OCI-LY3 (cell line): Measurements from ENCODE around the gene SLC22A3.
"Not testable (repeated sequence)": the region's sequence is repeated elsewhere in the genome, so short reads cannot be mapped to it uniquely, and the experiment has no call there.

Source experiments
- H2AFZ ChIP-seq: fragments of 200-600, 300-600 bp; shearing (Covaris generic); 2 replicates; pipeline ENCODE4 v1.6.0; 2014; ENCODE audit warnings: antibody characterized with exemption, low read depth, low read length
- H3K27ac ChIP-seq: fragments of 200-600, 300-600 bp; sonication (generic); 2 replicates; pipeline ENCODE4 v1.5.1; 2014; ENCODE audit warnings: mild to moderate bottlenecking, low read length, moderate library complexity, mixed read lengths
- H3K27me3 ChIP-seq: fragments of 200-600, 300-600 bp; sonication (generic); 2 replicates; pipeline ENCODE4 v1.6.1; 2014; ENCODE audit warnings: low read depth, low read length, mixed read lengths
- H3K36me3 ChIP-seq: fragments of 200-600, 300-600 bp; sonication (generic); replicated peaks from 2 replicates; pipeline ENCODE3; 2014; ENCODE audit warnings: low read depth, low read length, mixed read lengths
- H3K4me1 ChIP-seq: fragments of 300-600, 200-600 bp; sonication (generic); 2 replicates; pipeline ENCODE4 v1.6.1; 2014; ENCODE audit warnings: low read length, mixed read lengths
- H3K4me2 ChIP-seq: fragments of 200-600, 300-600 bp; sonication (generic); 2 replicates; pipeline ENCODE4 v1.6.1; 2014; ENCODE audit warnings: low read length, mixed read lengths
- H3K4me3 ChIP-seq: fragments of 300-600, 200-600 bp; sonication (generic); 2 replicates; pipeline ENCODE4 v1.5.1; 2014; ENCODE audit warnings: antibody characterized with exemption, mild to moderate bottlenecking, low read length, moderate library complexity
- H3K79me2 ChIP-seq: fragments of 300-600, 200-600 bp; shearing (Covaris generic); 2 replicates; pipeline ENCODE4 v1.6.1; 2014; ENCODE audit warnings: mild to moderate bottlenecking, low read length, mixed read lengths
- H3K9ac ChIP-seq: fragments of 300-600, 200-600 bp; shearing (Covaris generic); 2 replicates; pipeline ENCODE4 v1.6.0; 2014; ENCODE audit warnings: mild to moderate bottlenecking, low read length, moderate library complexity
- H3K9me3 ChIP-seq: fragments of 200-600, 300-600 bp; shearing (Covaris generic); 2 replicates; pipeline ENCODE4 v1.6.1; 2014; ENCODE audit warnings: low read length, mixed read lengths; ENCODE audit not compliant: insufficient read depth
- H4K20me1 ChIP-seq: fragments of 200-600, 300-600 bp; sonication (generic); 2 replicates; pipeline ENCODE4 v1.6.1; 2016; ENCODE audit warnings: low read length, mixed read lengths; ENCODE audit not compliant: insufficient read depth
- CTCF ChIP-seq: fragments of 200-600, 300-600 bp; sonication (generic); IDR thresholded peaks from 2 replicates; pipeline ENCODE4 v1.5.1; 2014; ENCODE audit warnings: antibody characterized with exemption, low read length, low read depth
- EZH2phosphoT487 ChIP-seq: fragments of 200-600 bp; shearing (Covaris generic); IDR thresholded peaks from 2 replicates; pipeline ENCODE4 v1.6.1; 2018; ENCODE audit warnings: antibody characterized with exemption, mixed run types, low read depth

SLC22A3 gene

GRCh38 chr6:160368670-160369069, 20.5 kb downstream of the SLC22A3 start:
- Histone ChIP-seq H3K9ac (no peak overlapping the region), H3K4me2 (no peak overlapping the region), H3K4me3 (no peak overlapping the region), H3K36me3 (no peaks in the 10 kb centered on the region), H4K20me1 (no peaks in the 10 kb centered on the region), H3K27me3 (no peaks in the 10 kb centered on the region), H3K9me3 (no peaks in the 10 kb centered on the region), H3K79me2 (no peaks in the 10 kb centered on the region), H3K27ac (no peak overlapping the region), H3K4me1 (no peaks in the 10 kb centered on the region), H2AFZ (no peak overlapping the region)
- no peak for TF ChIP-seq CTCF
- TF ChIP-seq EZH2phosphoT487 = no peak

GRCh38 chr6:160373601-160374000, 25.4 kb downstream of the SLC22A3 start:
- not testable (repeated sequence) for H3K4me2 ChIP-seq, H3K27ac ChIP-seq, H3K9ac ChIP-seq, H3K79me2 ChIP-seq, H2AFZ ChIP-seq, H3K4me1 ChIP-seq, H3K36me3 ChIP-seq, H3K27me3 ChIP-seq, H3K4me3 ChIP-seq, H4K20me1 ChIP-seq, H3K9me3 ChIP-seq

GRCh38 chr6:160374836-160375560, 26.8 kb downstream of the SLC22A3 start:
- Histone ChIP-seq H2AFZ (no peak overlapping the region), H3K79me2 (no peaks in the 10 kb centered on the region)

GRCh38 chr6:160375561-160375949, 27.4 kb downstream of the SLC22A3 start:
- Histone ChIP-seq H2AFZ (no peak overlapping the region), H3K27ac (no peak overlapping the region), H3K4me1 (no peaks in the 10 kb centered on the region), H3K27me3 (0 out of 2 replicates have a peak, but pooled peaks cover 3% of the 10 kb centered on the region), H4K20me1 (no peaks in the 10 kb centered on the region), H3K4me3 (no peak overlapping the region), H3K9ac (no peak overlapping the region), H3K79me2 (no peaks in the 10 kb centered on the region), H3K9me3 (no peaks in the 10 kb centered on the region), H3K4me2 (no peak overlapping the region), H3K36me3 (no peaks in the 10 kb centered on the region)
- TF ChIP-seq EZH2phosphoT487 (no peak), CTCF (no peak)

More at GRCh38 chr6:160374836-160375560, 26.8 kb downstream of the SLC22A3 start:
- TF ChIP-seq EZH2phosphoT487 (no peak), CTCF (no peak)
- no peaks in the 10 kb centered on the region for H4K20me1 ChIP-seq
- 0 out of 2 replicates have a peak, but pooled peaks cover 3% of the 10 kb centered on the region for H3K27me3 ChIP-seq
- no peak overlapping the region for H3K4me3 ChIP-seq
- no peaks in the 10 kb centered on the region for H3K36me3 ChIP-seq
- no peaks in the 10 kb centered on the region for H3K9me3 ChIP-seq
- H3K27ac ChIP-seq = no peak overlapping the region
- H3K4me1 ChIP-seq = no peaks in the 10 kb centered on the region
- H3K4me2 ChIP-seq = no peak overlapping the region
- no peak overlapping the region for H3K9ac ChIP-seq
